Endothelial cell of umbilical vein (primary cell): ENCODE measurements around the gene GRID2. TPM values are rescaled to one million over a fixed set of nuclear protein-coding genes. Genes with fewer than 3 reads are reported as not detected.
"Not testable (repeated sequence)": the region's sequence is repeated elsewhere in the genome, so short reads cannot be mapped to it uniquely, and the experiment has no call there.

Experiments
- BruUV-seq: library from RNA; stranded (reverse); fragments of 400-500 nt; replicated peaks from 2 replicates; lab custom pipeline; 2021; lab: Mats Ljungman, UMichigan
- CTCF ChIA-PET: fragments of 300-600, 350-600 bp; sonication (Branson Sonifier 250); formaldehyde crosslinking; loops from one replicate; lab custom pipeline; 2021; ENCODE audit warnings: antibody characterized with exemption, inconsistent platforms; lab: Charles Lee
- POLR2A ChIA-PET: fragments of 300-600, 350-600 bp; sonication (Branson Sonifier 250); formaldehyde crosslinking; loops from one replicate; lab custom pipeline; 2021; ENCODE audit warnings: antibody characterized with exemption, inconsistent platforms; lab: Charles Lee
- DNase-seq: peaks from one replicate; pipeline ENCODE4 v3.0.0-alpha.2; 2011; ENCODE audit warnings: low read depth, low spot score
- FAIRE-seq: peaks from 2 replicates; lab custom pipeline; 2011; peaks lifted over from hg19 to GRCh38; lab: Jason Lieb, UNC
- H2AFZ ChIP-seq: 2 replicates; pipeline ENCODE4 v1.6.0; 2012; ENCODE audit warnings: low read depth, low read length, control low read depth, inconsistent platforms
- H3K27ac ChIP-seq: 2 replicates; pipeline ENCODE4 v1.5.1; 2011; ENCODE audit warnings: low read depth, mild to moderate bottlenecking, control low read depth, low read length, moderate library complexity; ENCODE audit not compliant: insufficient read depth
- H3K27me3 ChIP-seq, 2 experiments: 2 replicates each; pipeline versions ENCODE4 v1.6.0 to v1.6.1; 2011; ENCODE audit warnings: low read length in 2 of 2, mixed read lengths in 1 of 2; ENCODE audit not compliant: control insufficient read depth in 2 of 2, insufficient read depth in 2 of 2
- H3K36me3 ChIP-seq, 2 experiments: 2 replicates in 1 of 2; 3 replicates in 1 of 2; pipeline ENCODE4 v1.5.1; 2011; ENCODE audit warnings: low read length in 2 of 2, mild to moderate bottlenecking in 1 of 2, moderate library complexity in 1 of 2; ENCODE audit not compliant: control insufficient read depth in 2 of 2, insufficient read depth in 2 of 2; ENCODE audit errors: extremely low read depth in 1 of 2
- H3K4me1 ChIP-seq: 3 replicates; pipeline ENCODE4 v1.5.1; 2011; ENCODE audit warnings: mild to moderate bottlenecking, low read length; ENCODE audit not compliant: control insufficient read depth, insufficient read depth; ENCODE audit errors: extremely low read depth
- H3K4me2 ChIP-seq: 2 replicates; pipeline ENCODE4 v1.6.1; 2011; ENCODE audit warnings: low read length, control low read depth, mixed read lengths; ENCODE audit not compliant: insufficient read depth
- H3K4me3 ChIP-seq, 3 experiments: fragments of 200-600 bp in 1 of 3; sonication (generic), shearing (Covaris generic) in 1 of 3; replicated peaks in 1 of 3; 2 replicates each; pipeline ENCODE4 v1.5.1; 2011 to 2016; ENCODE audit warnings: control low read depth in 3 of 3, low read length in 3 of 3, mild to moderate bottlenecking in 2 of 3, inconsistent platforms in 1 of 3, low read depth in 1 of 3, moderate library complexity in 1 of 3; ENCODE audit not compliant: insufficient read depth in 1 of 3
- H3K79me2 ChIP-seq: 2 replicates; pipeline ENCODE4 v1.6.0; 2012; ENCODE audit warnings: low read length, inconsistent platforms; ENCODE audit not compliant: control insufficient read depth, insufficient read depth
- H3K9ac ChIP-seq: replicated peaks from 2 replicates; pipeline ENCODE3; 2011; ENCODE audit warnings: low read length, control low read depth; ENCODE audit not compliant: insufficient read depth; ENCODE audit errors: extremely low read depth
- H3K9me1 ChIP-seq: replicated peaks from 3 replicates; pipeline ENCODE4 v1.6.0; 2011; ENCODE audit warnings: mild to moderate bottlenecking, low read length; ENCODE audit not compliant: control insufficient read depth, insufficient read depth; ENCODE audit errors: extremely low read depth
- H3K9me3 ChIP-seq: replicated peaks from 2 replicates; pipeline ENCODE4 v1.5.1; 2012; ENCODE audit warnings: low read length, inconsistent platforms; ENCODE audit not compliant: control insufficient read depth, insufficient read depth
- H4K20me1 ChIP-seq: replicated peaks from 2 replicates; pipeline ENCODE3; 2011; ENCODE audit warnings: mild to moderate bottlenecking, low read length; ENCODE audit not compliant: control insufficient read depth, insufficient read depth; ENCODE audit errors: extremely low read depth
- FOS ChIP-seq: IDR thresholded peaks from 2 replicates; pipeline ENCODE4 v1.6.1; 2011; ENCODE audit warnings: mild to moderate bottlenecking, low read length, moderate library complexity, borderline replicate concordance; ENCODE audit not compliant: insufficient read depth
- GATA2 ChIP-seq: IDR thresholded peaks from 2 replicates; pipeline ENCODE4 v1.7.0; 2011; ENCODE audit warnings: low read depth, mild to moderate bottlenecking, moderate library complexity, mixed read lengths, low read length; ENCODE audit not compliant: insufficient read length, insufficient read depth
- MYC ChIP-seq: IDR thresholded peaks from one replicate; pipeline ENCODE4 v1.6.1; 2011; ENCODE audit warnings: mild to moderate bottlenecking, low read depth, low read length
- POLR2A ChIP-seq: IDR thresholded peaks from 2 replicates; pipeline ENCODE4 v1.6.1; 2012; ENCODE audit warnings: low read depth, mild to moderate bottlenecking, control low read depth, low read length
- POLR2AphosphoS5 ChIP-seq: IDR thresholded peaks from 2 replicates; pipeline ENCODE4 v1.6.1; 2012; ENCODE audit warnings: low read depth, mild to moderate bottlenecking, control low read depth, low read length, moderate library complexity; ENCODE audit not compliant: insufficient read depth
- dilution Hi-C: fragments of 300-500 bp; cut with MboI; formaldehyde crosslinking; loops from one replicate; pipeline ENCODE4 v1.15.0; 2019; ENCODE audit warnings: low sequenced_read_pairs; ENCODE audit not compliant: extremely low pct_ligation_motif_present
- intact Hi-C: fragments of 100-400 bp; cut with micrococcal nuclease; formaldehyde crosslinking; loops from one replicate; pipeline ENCODE4 v1.10.0; 2022
- polyA plus RNA-seq, 4 experiments: library from polyadenylated mRNA; depleted of rRNA in 3 of 4; stranded (reverse) in 3 of 4; unstranded in 1 of 4; fragments of >200 nt; gene quantifications; 2 replicates each; pipeline versions ENCODE4 v1.2.1 to v1.2.3, GENCODE V29; 2011 to 2012; ENCODE audit warnings: missing spikeins in 1 of 4
- total RNA-seq: library from RNA; stranded (reverse); gene quantifications from 2 replicates; pipeline ENCODE4 v1.2.3, GENCODE V29; 2021
- TF ChIP-seq, protein P1 (sequence below), 2 donors: IDR thresholded peaks; 1 replicate in 1 of 2; 2 replicates in 1 of 2; pipeline ENCODE4 v1.5.1; 2011; ENCODE audit warnings: low read length in 2 of 2, mild to moderate bottlenecking in 2 of 2, moderate library complexity in 2 of 2, control low read depth in 1 of 2, inconsistent platforms in 1 of 2, low read depth in 1 of 2; ENCODE audit not compliant: insufficient read depth in 1 of 2; ENCODE audit errors: extremely low read depth in 1 of 2

Gene GRID2
- total and polyA plus RNA-seq, 2 donors (not counting 3 experiments of a cell fraction or from before 2014, with no cell fraction given) = not detected

- dilution Hi-C loops (no loop called here), intact Hi-C loops (no loop called here)
- ChIA-PET POLR2A (no interaction called here), CTCF (no interaction called here)
- no peak for DNase-seq
- Histone ChIP-seq H3K36me3 (no peaks in the 10 kb centered on the region), H3K9ac (no peak overlapping the region), H4K20me1 (no peaks in the 10 kb centered on the region), H3K79me2 (no peaks in the 10 kb centered on the region), H3K4me2 (no peak overlapping the region), H3K9me1 (no peaks in the 10 kb centered on the region), H3K27ac (no peak overlapping the region), H3K4me1 (no peaks in the 10 kb centered on the region), H3K4me3 (no peak overlapping the region), H3K27me3 (no peaks in the 10 kb centered on the region), H3K9me3 (no peaks in the 10 kb centered on the region), H2AFZ (no peak overlapping the region)
- no TSS peak for BruUV-seq
- no peak for TF ChIP-seq GATA2
- FAIRE-seq = no peak
Observed at GRCh38 chr4:93289831-93290230, 986.1 kb downstream of the GRID2 start.

DNA sequence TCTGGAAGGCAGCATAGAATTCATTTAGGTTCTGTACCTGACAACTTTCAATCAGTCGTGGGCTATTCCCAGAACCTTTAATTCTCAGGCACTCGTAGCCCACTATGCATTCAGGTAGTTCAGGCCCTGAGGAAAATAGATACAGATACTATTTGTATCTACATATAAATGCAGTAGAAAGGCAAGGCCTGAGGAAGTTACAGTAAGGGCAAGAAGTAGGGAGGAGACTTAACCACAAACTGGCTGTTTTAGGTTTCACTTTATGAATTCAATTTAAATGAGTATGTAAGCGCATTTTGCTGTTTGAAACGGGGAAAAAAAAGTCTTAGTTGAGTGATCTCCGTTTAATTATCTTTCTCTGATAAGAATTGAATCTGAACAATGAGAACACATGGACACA lies 995.4 kb downstream of the GRID2 start:
- Histone ChIP-seq H3K4me2 (no peak overlapping the region), H3K9me3 (no peaks in the 10 kb centered on the region), H2AFZ (no peak overlapping the region), H3K4me1 (no peaks in the 10 kb centered on the region), H3K9me1 (no peaks in the 10 kb centered on the region), H3K79me2 (no peaks in the 10 kb centered on the region), H4K20me1 (no peaks in the 10 kb centered on the region), H3K36me3 (no peaks in the 10 kb centered on the region), H3K4me3 (no peak overlapping the region), H3K9ac (no peak overlapping the region), H3K27me3 (no peaks in the 10 kb centered on the region), H3K27ac (no peak overlapping the region)
- POLR2A ChIA-PET = no interaction called here
- FAIRE-seq = no peak
- CTCF ChIA-PET = no interaction called here
- intact Hi-C loops (no loop called here), dilution Hi-C loops (no loop called here)
- DNase-seq = no peak
- TF ChIP-seq POLR2AphosphoS5 (no peak), FOS (no peak), POLR2A (no peak), GATA2 (no peak), MYC (no peak)
- TF ChIP-seq, protein P1, sequence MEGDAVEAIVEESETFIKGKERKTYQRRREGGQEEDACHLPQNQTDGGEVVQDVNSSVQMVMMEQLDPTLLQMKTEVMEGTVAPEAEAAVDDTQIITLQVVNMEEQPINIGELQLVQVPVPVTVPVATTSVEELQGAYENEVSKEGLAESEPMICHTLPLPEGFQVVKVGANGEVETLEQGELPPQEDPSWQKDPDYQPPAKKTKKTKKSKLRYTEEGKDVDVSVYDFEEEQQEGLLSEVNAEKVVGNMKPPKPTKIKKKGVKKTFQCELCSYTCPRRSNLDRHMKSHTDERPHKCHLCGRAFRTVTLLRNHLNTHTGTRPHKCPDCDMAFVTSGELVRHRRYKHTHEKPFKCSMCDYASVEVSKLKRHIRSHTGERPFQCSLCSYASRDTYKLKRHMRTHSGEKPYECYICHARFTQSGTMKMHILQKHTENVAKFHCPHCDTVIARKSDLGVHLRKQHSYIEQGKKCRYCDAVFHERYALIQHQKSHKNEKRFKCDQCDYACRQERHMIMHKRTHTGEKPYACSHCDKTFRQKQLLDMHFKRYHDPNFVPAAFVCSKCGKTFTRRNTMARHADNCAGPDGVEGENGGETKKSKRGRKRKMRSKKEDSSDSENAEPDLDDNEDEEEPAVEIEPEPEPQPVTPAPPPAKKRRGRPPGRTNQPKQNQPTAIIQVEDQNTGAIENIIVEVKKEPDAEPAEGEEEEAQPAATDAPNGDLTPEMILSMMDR (IDR thresholded peaks at IDR 0.05; ENCODE audit: extremely low read depth in 1 of 2, insufficient read depth in 1 of 2, low read depth in 1 of 2, low read length in 2 of 2) = no peak
- BruUV-seq = no TSS peak

- H3K9ac ChIP-seq, FAIRE-seq, H3K4me1 ChIP-seq, H4K20me1 ChIP-seq, DNase-seq, H3K4me3 ChIP-seq, H3K79me2 ChIP-seq, H3K36me3 ChIP-seq, H3K4me2 ChIP-seq, BruUV-seq, H2AFZ ChIP-seq, H3K9me3 ChIP-seq, POLR2A ChIA-PET, H3K27me3 ChIP-seq, CTCF ChIA-PET, dilution Hi-C loops, H3K27ac ChIP-seq, H3K9me1 ChIP-seq, intact Hi-C loops: not testable (repeated sequence)
Observed at GRCh38 chr4:93300780-93301555, 997.2 kb downstream of the GRID2 start.
